ENCODE measurements around the gene C1orf210.

The C1orf210 gene

DNA sequence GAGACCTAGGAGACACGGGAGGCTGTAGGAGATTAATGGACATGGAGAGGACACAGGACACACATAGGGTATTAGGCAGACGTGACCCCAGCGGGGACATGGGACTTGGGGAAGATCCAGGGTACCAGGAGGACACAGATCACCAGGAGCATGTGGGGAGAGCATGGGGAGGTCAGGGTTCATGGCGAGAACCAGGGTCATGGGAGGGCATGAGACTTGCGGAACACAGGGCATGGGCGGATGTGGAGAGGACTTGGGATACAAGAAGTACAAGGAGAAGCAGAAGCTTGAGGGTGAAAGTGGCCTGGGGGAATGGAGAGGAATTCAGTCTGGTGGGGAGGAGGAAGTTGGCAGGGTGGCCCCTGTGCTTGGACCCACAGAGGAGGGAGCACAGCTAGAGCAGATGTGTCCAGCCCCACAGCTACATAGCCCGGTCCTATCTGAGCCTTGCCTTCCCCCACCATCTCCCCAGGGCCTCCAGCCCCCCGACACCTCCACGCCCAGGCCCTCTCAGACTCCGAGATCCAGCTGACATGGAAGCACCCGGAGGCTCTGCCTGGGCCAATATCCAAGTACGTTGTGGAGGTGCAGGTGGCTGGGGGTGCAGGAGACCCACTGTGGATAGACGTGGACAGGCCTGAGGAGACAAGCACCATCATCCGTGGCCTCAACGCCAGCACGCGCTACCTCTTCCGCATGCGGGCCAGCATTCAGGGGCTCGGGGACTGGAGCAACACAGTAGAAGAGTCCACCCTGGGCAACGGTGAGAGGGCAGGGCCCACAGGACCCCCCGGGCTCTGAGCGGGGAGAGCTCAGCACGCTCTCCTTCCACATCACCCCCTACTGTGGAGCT is 27.5 kb upstream of the C1orf210 start:
- TF ChIP-seq, protein P1, sequence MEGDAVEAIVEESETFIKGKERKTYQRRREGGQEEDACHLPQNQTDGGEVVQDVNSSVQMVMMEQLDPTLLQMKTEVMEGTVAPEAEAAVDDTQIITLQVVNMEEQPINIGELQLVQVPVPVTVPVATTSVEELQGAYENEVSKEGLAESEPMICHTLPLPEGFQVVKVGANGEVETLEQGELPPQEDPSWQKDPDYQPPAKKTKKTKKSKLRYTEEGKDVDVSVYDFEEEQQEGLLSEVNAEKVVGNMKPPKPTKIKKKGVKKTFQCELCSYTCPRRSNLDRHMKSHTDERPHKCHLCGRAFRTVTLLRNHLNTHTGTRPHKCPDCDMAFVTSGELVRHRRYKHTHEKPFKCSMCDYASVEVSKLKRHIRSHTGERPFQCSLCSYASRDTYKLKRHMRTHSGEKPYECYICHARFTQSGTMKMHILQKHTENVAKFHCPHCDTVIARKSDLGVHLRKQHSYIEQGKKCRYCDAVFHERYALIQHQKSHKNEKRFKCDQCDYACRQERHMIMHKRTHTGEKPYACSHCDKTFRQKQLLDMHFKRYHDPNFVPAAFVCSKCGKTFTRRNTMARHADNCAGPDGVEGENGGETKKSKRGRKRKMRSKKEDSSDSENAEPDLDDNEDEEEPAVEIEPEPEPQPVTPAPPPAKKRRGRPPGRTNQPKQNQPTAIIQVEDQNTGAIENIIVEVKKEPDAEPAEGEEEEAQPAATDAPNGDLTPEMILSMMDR (conservative IDR thresholded peaks at IDR 0.05; ENCODE audit: control insufficient read depth, insufficient read depth, low read depth, low read length): no peak
- DNase-seq (ENCODE audit: low read depth): no peak
- H3K4me3 ChIP-seq (ENCODE audit: control insufficient read depth, low read depth, low read length): no peak overlapping the region

DNA sequence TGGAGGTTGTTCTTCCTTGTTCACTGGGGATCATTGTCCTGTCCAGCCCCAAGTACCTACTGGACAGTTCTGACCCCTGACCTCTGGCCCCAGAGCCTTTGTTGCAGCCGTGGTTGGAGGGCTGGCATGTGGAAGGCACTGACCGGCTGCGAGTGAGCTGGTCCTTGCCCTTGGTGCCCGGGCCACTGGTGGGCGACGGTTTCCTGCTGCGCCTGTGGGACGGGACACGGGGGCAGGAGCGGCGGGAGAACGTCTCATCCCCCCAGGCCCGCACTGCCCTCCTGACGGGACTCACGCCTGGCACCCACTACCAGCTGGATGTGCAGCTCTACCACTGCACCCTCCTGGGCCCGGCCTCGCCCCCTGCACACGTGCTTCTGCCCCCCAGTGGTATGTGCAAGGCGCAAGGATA is 26.8 kb upstream of the C1orf210 start:
- H3K4me3 ChIP-seq (ENCODE audit: control insufficient read depth, low read depth, low read length): no peak overlapping the region
- TF ChIP-seq, protein P1 (conservative IDR thresholded peaks at IDR 0.05; ENCODE audit: control insufficient read depth, insufficient read depth, low read depth, low read length): no peak

DNA sequence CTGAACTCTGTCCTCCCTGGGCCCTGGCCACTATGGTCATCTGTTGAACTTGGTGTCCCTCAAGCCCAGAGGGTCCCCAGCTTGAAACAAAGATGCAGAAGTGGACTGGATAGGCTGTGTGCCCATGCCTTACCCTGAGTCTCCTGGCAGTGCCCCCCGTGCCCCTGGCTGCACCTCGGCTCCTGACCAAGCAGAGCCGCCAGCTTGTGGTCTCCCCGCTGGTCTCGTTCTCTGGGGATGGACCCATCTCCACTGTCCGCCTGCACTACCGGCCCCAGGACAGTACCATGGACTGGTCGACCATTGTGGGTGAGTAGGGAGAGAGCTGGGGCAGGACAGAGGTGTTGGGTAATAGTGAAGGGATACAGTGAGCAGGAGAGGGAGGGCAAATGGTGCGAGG is 26.1 kb upstream of the C1orf210 start:
- TF ChIP-seq, protein P1 (conservative IDR thresholded peaks at IDR 0.05; ENCODE audit: control insufficient read depth, insufficient read depth, low read depth, low read length): no peak
- no peak for DNase-seq (ENCODE audit: low read depth)
- H3K4me3 ChIP-seq (ENCODE audit: control insufficient read depth, low read depth, low read length): no peak overlapping the region

More for the DNA sequence above, 26.8 kb upstream of the C1orf210 start:
- no peak for DNase-seq (ENCODE audit: low read depth)

DNA sequence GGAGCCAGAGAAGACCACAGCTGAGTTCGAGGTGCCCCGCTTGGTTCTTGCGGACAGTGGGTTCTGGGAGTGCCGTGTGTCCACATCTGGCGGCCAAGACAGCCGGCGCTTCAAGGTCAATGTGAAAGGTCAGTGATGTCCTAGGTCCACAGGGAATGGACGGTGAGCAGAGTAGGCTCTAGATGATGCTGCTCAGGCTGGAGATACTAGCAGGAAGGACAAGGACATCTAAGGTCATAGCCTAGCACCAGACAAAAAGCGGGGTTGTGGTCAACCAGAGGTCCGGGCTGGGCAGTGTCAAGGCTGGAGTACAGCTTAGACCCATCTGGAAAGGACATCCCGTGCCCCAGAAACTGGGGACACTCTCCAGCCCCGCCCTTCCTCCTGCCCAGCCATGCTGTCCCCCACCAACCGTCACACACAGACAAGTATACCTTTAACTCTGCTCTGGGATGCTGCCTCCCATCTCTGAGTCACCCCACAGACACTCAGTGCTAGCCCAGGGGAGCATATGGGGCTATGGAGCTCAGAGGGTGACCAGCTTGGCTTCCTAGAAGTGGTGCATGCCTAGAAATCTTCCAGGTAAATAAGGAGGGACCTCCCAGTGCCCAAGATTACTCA is 24.1 kb upstream of the C1orf210 start:
- DNase-seq (ENCODE audit: low read depth): no peak
- H3K4me3 ChIP-seq (ENCODE audit: control insufficient read depth, low read depth, low read length): no peak overlapping the region
- TF ChIP-seq, protein P1 (conservative IDR thresholded peaks at IDR 0.05; ENCODE audit: control insufficient read depth, insufficient read depth, low read depth, low read length): no peak

- TF ChIP-seq, protein P1 (conservative IDR thresholded peaks at IDR 0.05; ENCODE audit: control insufficient read depth, insufficient read depth, low read depth, low read length): no peak
- no peak overlapping the region for H3K4me3 ChIP-seq (ENCODE audit: control insufficient read depth, low read depth, low read length)
- DNase-seq (ENCODE audit: low read depth): no peak
These were observed 23.4 kb upstream of the C1orf210 start for GRCh38 chr1:43308635-43309404.

- DNase-seq (ENCODE audit: low read depth): no peak
- TF ChIP-seq, protein P1 (conservative IDR thresholded peaks at IDR 0.05; ENCODE audit: control insufficient read depth, insufficient read depth, low read depth, low read length): no peak
These were observed 22.2 kb upstream of the C1orf210 start for GRCh38 chr1:43307458-43308158.

More at GRCh38 chr1:43307458-43308158, 22.2 kb upstream of the C1orf210 start:
- no peak overlapping the region for H3K4me3 ChIP-seq (ENCODE audit: control insufficient read depth, low read depth, low read length)
